SK-N-SH (cell line): Measurements from ENCODE around the gene COLEC11.

Experiments used
- CHD2 ChIP-seq: fragments of 150-350 bp; IDR thresholded peaks from 2 replicates; pipeline ENCODE4 v1.6.1; 2018; ENCODE audit warnings: low read length; ENCODE audit not compliant: partially characterized antibody
- ELF1 ChIP-seq: IDR thresholded peaks from 2 replicates; pipeline ENCODE4 v1.4.0; 2012
- JUND ChIP-seq: IDR thresholded peaks from 2 replicates; pipeline ENCODE4 v1.4.0; 2012
- RFX5 ChIP-seq: IDR thresholded peaks from 2 replicates; pipeline ENCODE4 v1.6.1; 2012; ENCODE audit warnings: mild to moderate bottlenecking, improper control_type of control experiment, low read length
- TEAD4 ChIP-seq: IDR thresholded peaks from 2 replicates; pipeline ENCODE4 v1.4.0; 2012; ENCODE audit warnings: mild to moderate bottlenecking, borderline replicate concordance; ENCODE audit not compliant: insufficient read depth
- TF ChIP-seq, protein P1 (sequence below): fragments of 200-600 bp; sonication (generic); IDR thresholded peaks from 2 replicates; pipeline ENCODE4 v1.6.1; 2017; ENCODE audit warnings: antibody characterized with exemption, mild to moderate bottlenecking, moderate library complexity
- TF ChIP-seq, protein P2 (sequence below): IDR thresholded peaks from 2 replicates; pipeline ENCODE4 v1.4.0; 2012; ENCODE audit warnings: low read depth, borderline replicate concordance

DNA sequence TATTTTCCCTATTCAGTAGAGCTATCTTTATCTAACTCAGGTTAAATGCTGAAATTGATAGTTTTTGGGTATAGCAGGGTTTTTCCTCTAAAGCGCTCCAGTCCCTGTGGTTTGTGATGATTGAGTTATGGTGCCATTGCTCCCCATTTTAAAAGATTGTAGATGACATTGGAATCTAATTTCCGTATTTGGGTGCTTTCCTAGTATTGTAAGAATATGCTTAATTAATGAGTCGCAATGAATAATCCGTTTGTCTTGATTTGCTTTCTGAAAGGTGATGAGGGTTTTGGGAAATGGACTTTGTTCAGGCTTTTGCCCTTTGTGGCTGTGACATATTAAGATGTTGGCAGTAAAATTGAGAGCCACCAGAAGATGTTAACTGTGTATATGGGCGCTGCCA lies 15.9 kb upstream of the COLEC11 start:
- TF ChIP-seq, protein P1, sequence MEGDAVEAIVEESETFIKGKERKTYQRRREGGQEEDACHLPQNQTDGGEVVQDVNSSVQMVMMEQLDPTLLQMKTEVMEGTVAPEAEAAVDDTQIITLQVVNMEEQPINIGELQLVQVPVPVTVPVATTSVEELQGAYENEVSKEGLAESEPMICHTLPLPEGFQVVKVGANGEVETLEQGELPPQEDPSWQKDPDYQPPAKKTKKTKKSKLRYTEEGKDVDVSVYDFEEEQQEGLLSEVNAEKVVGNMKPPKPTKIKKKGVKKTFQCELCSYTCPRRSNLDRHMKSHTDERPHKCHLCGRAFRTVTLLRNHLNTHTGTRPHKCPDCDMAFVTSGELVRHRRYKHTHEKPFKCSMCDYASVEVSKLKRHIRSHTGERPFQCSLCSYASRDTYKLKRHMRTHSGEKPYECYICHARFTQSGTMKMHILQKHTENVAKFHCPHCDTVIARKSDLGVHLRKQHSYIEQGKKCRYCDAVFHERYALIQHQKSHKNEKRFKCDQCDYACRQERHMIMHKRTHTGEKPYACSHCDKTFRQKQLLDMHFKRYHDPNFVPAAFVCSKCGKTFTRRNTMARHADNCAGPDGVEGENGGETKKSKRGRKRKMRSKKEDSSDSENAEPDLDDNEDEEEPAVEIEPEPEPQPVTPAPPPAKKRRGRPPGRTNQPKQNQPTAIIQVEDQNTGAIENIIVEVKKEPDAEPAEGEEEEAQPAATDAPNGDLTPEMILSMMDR, result no peak
- TF ChIP-seq JUND (no peak), RFX5 (no peak), TEAD4 (no peak), ELF1 (no peak), CHD2 (no peak)
- TF ChIP-seq, protein P2, sequence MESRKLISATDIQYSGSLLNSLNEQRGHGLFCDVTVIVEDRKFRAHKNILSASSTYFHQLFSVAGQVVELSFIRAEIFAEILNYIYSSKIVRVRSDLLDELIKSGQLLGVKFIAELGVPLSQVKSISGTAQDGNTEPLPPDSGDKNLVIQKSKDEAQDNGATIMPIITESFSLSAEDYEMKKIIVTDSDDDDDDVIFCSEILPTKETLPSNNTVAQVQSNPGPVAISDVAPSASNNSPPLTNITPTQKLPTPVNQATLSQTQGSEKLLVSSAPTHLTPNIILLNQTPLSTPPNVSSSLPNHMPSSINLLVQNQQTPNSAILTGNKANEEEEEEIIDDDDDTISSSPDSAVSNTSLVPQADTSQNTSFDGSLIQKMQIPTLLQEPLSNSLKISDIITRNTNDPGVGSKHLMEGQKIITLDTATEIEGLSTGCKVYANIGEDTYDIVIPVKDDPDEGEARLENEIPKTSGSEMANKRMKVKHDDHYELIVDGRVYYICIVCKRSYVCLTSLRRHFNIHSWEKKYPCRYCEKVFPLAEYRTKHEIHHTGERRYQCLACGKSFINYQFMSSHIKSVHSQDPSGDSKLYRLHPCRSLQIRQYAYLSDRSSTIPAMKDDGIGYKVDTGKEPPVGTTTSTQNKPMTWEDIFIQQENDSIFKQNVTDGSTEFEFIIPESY, result peak; percentile 15; the same call in 1 of the 2 replicates
